GM11168 (cell line): ENCODE data around the gene UBL7.
"Not testable (repeated sequence)": the region's sequence is repeated elsewhere in the genome, so short reads cannot be mapped to it uniquely, and the experiment has no call there.

Experiments used
- in situ Hi-C: fragments of 300-500 bp; cut with MboI; formaldehyde crosslinking; loops from one replicate; pipeline ENCODE4 v1.12.0; 2022; ENCODE audit warnings: low sequenced_read_pairs; ENCODE audit not compliant: unreplicated experiment

The UBL7 gene, protein sequence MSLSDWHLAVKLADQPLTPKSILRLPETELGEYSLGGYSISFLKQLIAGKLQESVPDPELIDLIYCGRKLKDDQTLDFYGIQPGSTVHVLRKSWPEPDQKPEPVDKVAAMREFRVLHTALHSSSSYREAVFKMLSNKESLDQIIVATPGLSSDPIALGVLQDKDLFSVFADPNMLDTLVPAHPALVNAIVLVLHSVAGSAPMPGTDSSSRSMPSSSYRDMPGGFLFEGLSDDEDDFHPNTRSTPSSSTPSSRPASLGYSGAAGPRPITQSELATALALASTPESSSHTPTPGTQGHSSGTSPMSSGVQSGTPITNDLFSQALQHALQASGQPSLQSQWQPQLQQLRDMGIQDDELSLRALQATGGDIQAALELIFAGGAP

GRCh38 chr15:74460871-74461846 is at the start of gene UBL7:
UBL7 (minus strand) TSS chr15:74461160; CDS start chr15:74458867, 2,293 bp downstream.
- in situ Hi-C loops, result no loop called here

DNA sequence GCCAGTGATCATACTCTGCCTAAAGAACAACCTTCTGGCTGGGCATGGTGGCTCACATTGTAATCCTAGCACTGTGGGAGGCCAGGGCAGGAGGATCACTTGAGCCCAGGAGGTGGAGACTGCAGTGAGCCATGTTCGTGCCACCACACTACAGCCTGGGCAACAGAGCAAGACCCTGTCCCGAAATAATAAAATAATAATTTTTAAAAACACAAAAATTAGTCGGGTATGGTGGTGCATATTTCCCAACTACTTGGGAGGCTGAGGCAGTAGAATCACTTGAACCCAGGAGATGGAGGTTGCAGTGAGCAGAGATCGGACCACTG is 45.5 kb upstream of the UBL7 start:
- in situ Hi-C loops, result no loop called here

- in situ Hi-C loops, result no loop called here
These were observed 45.0 kb upstream of the UBL7 start for GRCh38 chr15:74505837-74506514.

- in situ Hi-C loops, result no loop called here
These were observed 43.9 kb upstream of the UBL7 start for GRCh38 chr15:74504836-74505235.

GRCh38 chr15:74504418-74504817 is 43.5 kb upstream of the UBL7 start:
- in situ Hi-C loops, result no loop called here

- in situ Hi-C loops, result no loop called here
These were observed 41.3 kb upstream of the UBL7 start for GRCh38 chr15:74502301-74502700.

- in situ Hi-C loops, result no loop called here
These were observed 39.4 kb upstream of the UBL7 start for GRCh38 chr15:74500401-74500800.

DNA sequence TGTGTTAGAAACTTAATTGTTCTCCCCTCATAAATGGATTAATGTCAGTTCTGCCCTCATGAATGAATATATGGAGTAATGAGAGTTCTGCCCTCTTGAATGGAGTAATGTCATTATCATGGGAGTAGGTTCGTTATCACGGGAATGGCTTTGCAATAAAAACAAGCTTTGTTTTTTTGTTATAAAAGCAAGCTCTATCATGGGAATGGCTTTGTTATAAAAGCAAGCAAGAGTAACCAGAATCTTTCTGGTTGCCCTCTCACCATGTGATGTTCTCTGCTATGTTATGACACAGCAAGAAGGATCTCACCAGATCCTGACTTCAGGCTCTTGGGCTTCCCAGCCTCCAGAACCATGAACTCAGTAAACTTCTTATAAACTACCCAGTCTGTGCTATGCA is 38.4 kb upstream of the UBL7 start:
- in situ Hi-C loops, result no loop called here

- in situ Hi-C loops, result no loop called here
These were observed 36.6 kb upstream of the UBL7 start for GRCh38 chr15:74497584-74497983.

- in situ Hi-C loops, result no loop called here
These were observed 35.7 kb upstream of the UBL7 start for GRCh38 chr15:74496648-74497047.

GRCh38 chr15:74490339-74490689 is 29.4 kb upstream of the UBL7 start:
- in situ Hi-C loops, result no loop called here

DNA sequence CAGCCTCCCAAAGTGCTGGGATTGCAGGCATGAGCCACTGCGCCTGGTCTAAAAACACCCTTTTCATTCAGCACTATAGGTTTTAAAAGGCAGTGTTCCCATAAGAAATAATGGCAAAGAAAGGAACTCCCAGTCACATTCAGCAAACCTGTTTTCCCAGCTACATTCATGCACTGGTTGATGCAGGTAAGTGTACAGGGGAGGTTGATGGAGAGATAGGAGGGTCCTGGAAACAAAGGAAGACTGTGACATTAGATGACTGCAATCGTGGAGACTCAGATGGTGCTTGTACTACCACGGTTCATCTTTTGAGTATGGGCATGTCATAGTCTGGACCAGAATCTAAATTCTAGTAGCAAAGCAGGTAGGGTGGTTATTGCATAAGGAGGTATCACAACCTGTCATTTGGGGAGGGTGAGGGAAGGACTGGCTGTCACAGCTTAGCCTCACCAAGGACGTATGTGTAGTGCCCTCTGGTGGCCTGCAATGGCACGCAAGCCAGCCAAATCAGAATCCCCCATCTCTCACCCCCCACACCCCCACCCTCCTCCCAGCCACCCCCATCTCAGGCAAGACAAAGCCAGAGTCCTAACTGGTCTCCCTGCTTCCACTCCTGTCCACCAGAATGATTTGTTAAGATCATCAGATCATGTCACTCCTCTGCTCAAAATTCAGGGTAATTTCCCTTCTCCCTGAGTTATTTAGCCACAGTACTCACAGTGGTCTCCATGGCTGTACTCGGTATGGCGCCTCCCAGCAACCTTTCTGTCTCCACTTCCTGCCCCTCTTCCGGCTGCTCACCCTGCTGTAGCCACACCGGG is 28.8 kb upstream of the UBL7 start:
- in situ Hi-C loops, result no loop called here

DNA sequence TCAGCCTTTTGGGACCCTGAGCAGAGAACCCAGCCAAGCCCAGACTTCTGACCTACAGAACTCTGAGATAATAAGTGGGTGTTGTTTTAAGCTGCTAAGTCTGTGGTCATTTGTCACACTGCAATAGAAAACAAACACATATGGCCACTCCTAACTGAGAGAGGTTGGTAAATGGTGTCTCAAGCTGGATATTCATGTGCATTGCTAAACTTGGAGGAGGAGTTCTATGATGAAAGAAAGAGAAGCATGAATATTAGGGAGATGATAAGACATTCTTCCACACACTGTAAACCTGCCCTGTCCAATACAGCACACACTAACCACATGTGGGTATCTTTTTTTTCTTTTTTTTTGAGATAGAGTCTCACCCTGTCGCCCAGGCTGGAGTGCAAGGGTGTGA is 27.8 kb upstream of the UBL7 start:
- in situ Hi-C loops, result no loop called here

- in situ Hi-C loops, result no loop called here
These were observed 21.7 kb upstream of the UBL7 start for GRCh38 chr15:74482661-74483060.

DNA sequence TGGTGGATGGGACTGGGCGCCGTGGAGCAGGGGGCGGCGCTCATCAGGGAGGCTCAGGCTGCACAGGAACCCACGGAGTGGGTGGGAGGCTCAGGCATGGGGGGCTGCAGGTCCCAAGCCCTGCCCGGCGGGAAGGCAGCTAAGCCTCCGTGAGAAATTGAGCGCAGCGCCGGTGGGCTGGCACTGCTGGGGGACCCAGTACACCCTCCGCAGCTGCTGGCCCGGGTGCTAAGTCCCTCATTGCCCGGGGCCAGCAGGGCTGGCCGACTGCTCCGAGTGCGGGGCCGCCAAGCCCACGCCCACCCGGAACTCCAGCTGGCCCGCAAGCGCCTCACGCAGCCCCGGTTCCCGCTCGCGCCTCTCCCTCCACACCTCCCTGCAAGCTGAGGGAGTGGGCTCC is 19.4 kb upstream of the UBL7 start:
- in situ Hi-C loops, result not testable (repeated sequence)

- in situ Hi-C loops, result not testable (repeated sequence)
These were observed 10.7 kb upstream of the UBL7 start for GRCh38 chr15:74471621-74472020.

DNA sequence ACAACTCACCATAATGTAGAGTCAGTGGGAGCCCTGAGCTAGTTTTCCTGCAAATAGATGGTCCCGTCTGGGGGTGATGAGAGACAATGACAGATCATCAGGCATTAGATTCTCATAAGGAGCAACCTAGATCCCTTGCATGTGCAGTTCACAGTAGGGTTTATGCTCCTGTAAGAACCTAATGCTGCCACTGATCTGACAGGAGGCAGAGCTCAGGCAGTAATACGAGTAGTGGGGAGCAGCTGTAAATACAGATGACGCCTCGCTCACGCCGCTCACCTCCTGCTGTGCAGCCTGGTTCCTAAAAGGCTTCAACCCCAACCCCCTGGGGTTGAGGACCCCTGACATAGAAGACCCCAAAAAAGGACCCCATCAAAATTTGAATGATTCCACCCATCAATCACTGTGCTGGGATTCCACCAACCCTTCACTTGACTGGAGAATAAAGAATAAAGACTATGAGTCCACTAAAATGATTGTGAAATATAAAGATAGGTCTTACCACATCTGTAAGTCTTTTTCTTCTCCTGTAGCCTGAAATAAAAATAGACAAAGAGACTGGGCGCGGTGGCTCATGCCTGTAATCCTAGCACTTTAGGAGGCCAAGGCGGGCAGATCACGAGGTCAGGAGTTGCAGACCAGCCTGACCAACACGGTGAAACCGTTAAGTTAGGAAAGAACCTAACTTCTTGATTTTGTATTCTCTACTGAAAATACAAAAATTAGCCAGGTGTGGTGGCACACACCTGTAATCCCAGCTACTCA is 9.9 kb upstream of the UBL7 start:
- in situ Hi-C loops, result no loop called here

DNA sequence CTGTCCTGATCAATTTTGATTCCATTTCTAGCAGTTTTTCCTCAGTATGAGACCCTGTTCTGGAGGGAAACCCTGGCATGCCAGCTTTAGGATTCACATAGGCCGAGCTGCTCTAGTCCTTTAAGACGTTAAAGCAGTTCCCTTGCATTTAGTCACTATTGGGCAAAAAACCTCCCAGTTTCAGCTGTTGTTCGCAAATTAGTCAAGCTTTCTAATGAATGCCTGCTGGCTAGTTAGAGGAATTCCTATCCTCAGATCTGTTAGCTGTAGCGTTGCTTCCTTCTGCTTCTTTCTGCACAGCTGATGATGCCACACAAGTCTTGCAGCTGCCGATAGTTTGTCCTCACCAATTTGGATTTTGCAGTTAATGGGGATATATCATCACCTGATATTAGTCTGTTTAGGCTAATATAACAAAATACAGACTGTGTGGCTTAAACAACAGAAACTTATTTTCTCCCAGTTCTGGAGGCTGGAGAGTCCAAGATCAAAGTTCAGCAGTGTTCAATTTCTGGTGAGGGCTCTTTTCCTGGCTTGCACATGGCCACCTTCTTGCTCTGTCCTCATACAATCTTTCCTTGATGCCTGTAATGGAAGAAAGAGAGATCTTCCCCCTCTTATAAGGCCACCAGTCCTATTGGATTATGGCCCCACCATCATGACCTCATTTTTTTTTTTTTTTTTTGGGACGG is 7.5 kb upstream of the UBL7 start:
- in situ Hi-C loops, result no loop called here

GRCh38 chr15:74466570-74466969 is 5.6 kb upstream of the UBL7 start:
- in situ Hi-C loops, result no loop called here
